Erythroblast (primary cell): Measurements from ENCODE around the gene BOC.

ENCODE experiments used
- GATA1 ChIP-seq: IDR thresholded peaks from 2 replicates; pipeline ENCODE4 v1.6.1; 2011; ENCODE audit warnings: low read depth, mild to moderate bottlenecking, control low read depth, low read length, moderate library complexity
- POLR2A ChIP-seq: IDR thresholded peaks from 2 replicates; pipeline ENCODE4 v1.6.1; 2011; ENCODE audit warnings: mild to moderate bottlenecking, low read length

GRCh38 chr3:113277941-113278598, 66.7 kb downstream of the BOC start:
- TF ChIP-seq POLR2A (no peak), GATA1 (no peak)
